ENCODE data around the gene FBXO34. TPM values are rescaled to one million over a fixed set of nuclear protein-coding genes. Genes with fewer than 3 reads are reported as not detected.

FBXO34 gene
- total RNA-seq, 2 donors from 2014 or later: 16.3 to 30.1 TPM

DNA sequence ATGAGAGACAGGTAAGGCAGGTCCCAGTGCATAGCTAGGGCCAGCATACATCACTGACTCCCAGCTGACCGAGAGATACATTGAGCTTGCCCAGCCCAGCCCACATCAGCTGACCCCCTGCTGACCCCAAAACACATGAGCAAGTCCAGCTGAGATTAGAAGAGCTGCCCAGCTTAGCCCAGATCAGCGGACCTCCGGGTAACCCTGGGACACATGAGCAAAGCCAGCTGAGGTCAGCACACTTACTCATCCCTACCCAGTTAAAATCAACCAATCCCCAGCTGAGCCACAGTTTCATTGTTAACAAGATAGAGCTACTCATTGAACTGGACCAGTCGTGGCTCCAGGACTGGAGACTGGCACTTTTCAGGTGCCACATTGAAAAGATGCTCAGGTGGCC is 21.8 kb upstream of the FBXO34 start:
- no peak overlapping the region for H3K4me3 Mint-ChIP-seq

DNA sequence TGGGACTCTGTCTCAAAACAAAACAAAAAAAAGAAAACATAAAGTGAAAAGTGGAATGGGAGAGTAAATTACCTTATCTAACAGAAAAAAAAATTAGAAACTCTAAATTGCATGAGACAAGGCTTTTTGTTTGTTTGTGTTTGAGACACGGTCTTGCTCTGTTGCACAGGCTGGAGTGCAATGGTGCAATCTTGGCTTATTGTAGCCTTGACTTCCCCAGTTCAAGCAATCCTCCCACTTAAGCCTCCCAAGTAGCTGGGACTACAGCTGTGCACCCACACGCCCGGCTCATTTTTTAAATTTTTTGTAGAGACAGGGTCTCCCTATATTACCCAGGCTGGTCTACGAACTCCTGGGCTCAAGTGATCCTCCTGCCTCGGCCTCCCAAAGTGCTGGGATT is 17.9 kb upstream of the FBXO34 start:
- H3K27ac Mint-ChIP-seq: no peak overlapping the region
- no peak for ATAC-seq (replicated peaks)
- no peak overlapping the region for H3K4me3 Mint-ChIP-seq
- H3K27me3 Mint-ChIP-seq: peaks cover 7% of the 10 kb centered on the region
- no peaks in the 10 kb centered on the region for H3K4me1 Mint-ChIP-seq
- H3K36me3 Mint-ChIP-seq (ENCODE audit: low read depth): no peaks in the 10 kb centered on the region
- no peaks in the 10 kb centered on the region for H3K9me3 Mint-ChIP-seq

More for the DNA sequence above, 21.8 kb upstream of the FBXO34 start:
- H3K36me3 Mint-ChIP-seq (ENCODE audit: low read depth): no peaks in the 10 kb centered on the region
- H3K9me3 Mint-ChIP-seq: no peaks in the 10 kb centered on the region
- no peaks in the 10 kb centered on the region for H3K4me1 Mint-ChIP-seq
- peaks cover 7% of the 10 kb centered on the region for H3K27me3 Mint-ChIP-seq
- ATAC-seq (replicated peaks): no peak
- H3K27ac Mint-ChIP-seq: no peak overlapping the region

DNA sequence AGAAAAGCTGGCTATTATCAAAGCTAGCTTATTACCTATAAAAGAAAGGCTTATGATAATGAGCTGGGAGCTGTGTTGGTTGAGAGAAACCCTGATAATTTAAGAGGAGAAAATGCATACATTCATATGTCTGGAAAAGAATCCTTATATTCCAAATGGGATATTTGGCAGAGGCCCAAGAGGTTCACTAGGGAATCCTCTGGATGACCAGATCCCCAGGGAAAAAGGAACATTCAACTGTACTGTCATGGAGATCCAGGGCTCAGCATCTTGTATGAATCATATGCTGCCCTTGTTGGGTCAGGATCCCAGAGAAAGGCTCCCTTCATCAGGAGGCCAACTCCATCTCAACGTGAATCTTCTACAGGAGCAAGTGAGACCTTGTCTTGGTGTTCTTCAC is 16.6 kb upstream of the FBXO34 start:
- Mint-ChIP-seq H3K27ac (no peak overlapping the region), H3K36me3 (ENCODE audit: low read depth) (no peaks in the 10 kb centered on the region), H3K27me3 (peaks cover 4% of the 10 kb centered on the region), H3K4me3 (no peak overlapping the region), H3K9me3 (no peaks in the 10 kb centered on the region), H3K4me1 (no peaks in the 10 kb centered on the region)
- ATAC-seq (replicated peaks): no peak

DNA sequence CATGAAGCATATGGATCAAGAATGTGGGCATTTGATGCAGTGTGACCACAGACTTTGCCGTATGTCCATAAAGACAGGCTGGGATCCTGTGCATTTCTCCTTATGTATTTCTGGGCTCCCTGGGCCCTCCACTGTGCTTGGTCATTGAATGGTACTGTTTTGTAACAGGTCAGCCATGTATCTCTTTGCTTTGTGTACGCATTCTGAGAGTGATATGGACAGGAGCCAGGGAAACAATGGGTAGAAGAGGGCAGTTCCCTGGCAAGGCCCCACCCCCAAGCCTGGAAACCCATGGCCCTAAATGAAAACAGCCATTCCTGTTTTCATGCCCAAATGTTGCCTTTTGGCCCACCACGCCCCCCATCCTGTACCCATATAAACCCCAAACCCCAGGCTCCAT is 15.2 kb upstream of the FBXO34 start:
- no peak for ATAC-seq (replicated peaks)
- Mint-ChIP-seq H3K9me3 (no peaks in the 10 kb centered on the region), H3K27me3 (no peaks in the 10 kb centered on the region), H3K27ac (no peak overlapping the region), H3K4me1 (no peaks in the 10 kb centered on the region), H3K4me3 (no peak overlapping the region), H3K36me3 (ENCODE audit: low read depth) (no peaks in the 10 kb centered on the region)

DNA sequence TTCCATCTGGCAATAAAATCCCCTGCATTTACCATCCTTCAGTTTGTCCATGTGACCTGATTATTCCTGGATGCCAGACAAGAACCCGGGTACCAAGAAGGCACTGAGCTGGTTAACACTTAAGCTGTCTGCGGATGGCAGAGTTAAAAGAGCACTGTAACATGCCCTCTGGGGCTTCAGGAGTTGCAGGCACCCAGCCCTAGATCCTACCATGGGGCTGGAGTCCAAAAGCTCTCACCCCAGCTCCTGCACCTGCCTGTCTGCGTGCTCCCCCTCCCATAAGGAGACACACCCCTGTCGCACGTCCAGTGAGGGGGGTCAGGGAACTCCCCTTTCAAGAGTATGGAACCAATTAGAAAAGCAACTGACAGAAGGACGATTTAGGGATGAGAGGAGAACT is 14.6 kb upstream of the FBXO34 start:
- no peak for ATAC-seq (replicated peaks)
- no peak overlapping the region for H3K27ac Mint-ChIP-seq
- no peaks in the 10 kb centered on the region for H3K4me1 Mint-ChIP-seq
- no peak overlapping the region for H3K4me3 Mint-ChIP-seq
- H3K9me3 Mint-ChIP-seq: no peaks in the 10 kb centered on the region
- H3K27me3 Mint-ChIP-seq: no peaks in the 10 kb centered on the region
- H3K36me3 Mint-ChIP-seq (ENCODE audit: low read depth): no peaks in the 10 kb centered on the region

- H3K9me3 Mint-ChIP-seq: no peaks in the 10 kb centered on the region
- H3K4me1 Mint-ChIP-seq: no peaks in the 10 kb centered on the region
- H3K27me3 Mint-ChIP-seq: no peaks in the 10 kb centered on the region
- H3K4me3 Mint-ChIP-seq: no peak overlapping the region
- ATAC-seq (replicated peaks): peak; percentile 56
- H3K36me3 Mint-ChIP-seq (ENCODE audit: low read depth): no peaks in the 10 kb centered on the region
- no peak overlapping the region for H3K27ac Mint-ChIP-seq
Observed at GRCh38 chr14:55265197-55265596, 6.0 kb upstream of the FBXO34 start.

DNA sequence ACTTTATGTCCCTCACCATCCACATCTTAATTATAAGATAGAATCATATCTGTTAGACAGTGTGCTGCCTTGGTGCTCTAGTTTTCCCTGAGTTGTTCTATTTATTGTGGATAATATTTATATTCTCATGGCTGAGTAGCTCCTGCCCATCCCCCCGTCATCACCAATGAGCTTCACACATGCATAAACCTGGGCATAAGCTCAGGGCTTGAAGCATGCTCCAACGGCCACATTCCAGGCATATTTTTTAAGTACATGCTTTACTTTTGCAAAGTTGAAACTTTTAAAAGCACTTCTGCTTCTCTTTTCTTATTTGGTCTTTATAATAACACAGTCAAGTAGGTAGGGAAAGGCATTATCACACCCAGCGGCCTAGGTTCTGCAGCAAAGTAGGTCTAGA is 3.4 kb upstream of the FBXO34 start:
- ATAC-seq (replicated peaks): no peak
- H3K4me3 Mint-ChIP-seq: no peak overlapping the region

GRCh38 chr14:55271572-55272298 is 514 bp downstream of the FBXO34 start:
- Mint-ChIP-seq H3K27me3 (no peaks in the 10 kb centered on the region), H3K9me3 (no peaks in the 10 kb centered on the region), H3K36me3 (ENCODE audit: low read depth) (no peaks in the 10 kb centered on the region), H3K4me3 (peak overlapping the region; percentile 89), H3K27ac (peak overlapping the region; percentile 90), H3K4me1 (peaks cover 21% of the 10 kb centered on the region)
- peak; percentile 29 for ATAC-seq (replicated peaks)

More for the DNA sequence above, 3.4 kb upstream of the FBXO34 start:
- Mint-ChIP-seq H3K27me3 (no peaks in the 10 kb centered on the region), H3K36me3 (ENCODE audit: low read depth) (no peaks in the 10 kb centered on the region), H3K9me3 (no peaks in the 10 kb centered on the region), H3K4me1 (peaks cover 12% of the 10 kb centered on the region), H3K27ac (no peak overlapping the region)

DNA sequence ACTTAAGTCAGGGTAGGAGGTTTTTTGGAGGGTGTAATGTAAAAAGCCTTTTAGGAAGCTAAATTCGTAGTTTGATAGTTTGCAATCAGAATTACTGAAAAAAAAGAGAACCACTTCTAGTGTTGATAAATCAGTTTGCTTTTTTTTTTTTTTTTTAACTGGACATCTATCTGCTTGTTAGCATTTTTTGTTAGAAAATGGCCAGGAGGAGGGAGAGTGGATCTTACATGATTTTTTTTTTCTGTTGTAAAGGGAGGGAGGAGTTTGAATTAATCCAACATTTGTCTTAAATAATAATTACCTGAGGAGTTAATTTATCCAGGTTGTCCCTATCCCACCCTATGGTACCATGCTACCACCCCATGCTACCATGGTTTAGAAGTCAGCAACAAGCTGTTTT is 1.2 kb downstream of the FBXO34 start:
- Mint-ChIP-seq H3K36me3 (ENCODE audit: low read depth) (no peaks in the 10 kb centered on the region), H3K4me1 (peaks cover 28% of the 10 kb centered on the region), H3K9me3 (no peaks in the 10 kb centered on the region), H3K27me3 (no peaks in the 10 kb centered on the region), H3K27ac (peak overlapping the region; percentile 83), H3K4me3 (peak overlapping the region; percentile 89)
- no peak for ATAC-seq (replicated peaks)

DNA sequence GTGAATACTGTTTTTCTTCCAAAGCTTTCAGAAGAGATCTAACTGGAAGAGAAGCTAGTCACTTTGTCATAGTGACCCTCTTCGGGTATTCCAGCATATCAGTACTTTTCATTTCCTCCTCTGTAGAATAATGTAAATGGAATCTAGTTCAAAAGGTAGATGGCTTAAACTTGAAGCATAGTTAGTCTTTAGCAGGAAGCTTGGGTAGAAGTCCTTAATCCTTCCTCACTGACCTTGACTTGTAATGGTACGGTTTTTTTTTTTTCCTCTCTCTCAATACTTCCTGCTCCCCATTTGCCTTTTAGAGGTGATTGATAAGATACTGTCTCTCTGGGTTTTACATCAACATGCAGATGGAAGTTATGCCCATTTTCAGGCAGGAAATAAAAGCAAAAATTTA is 1.7 kb downstream of the FBXO34 start:
- peak overlapping the region; percentile 89 for H3K4me3 Mint-ChIP-seq
- ATAC-seq (replicated peaks): no peak
- no peaks in the 10 kb centered on the region for H3K27me3 Mint-ChIP-seq
- H3K9me3 Mint-ChIP-seq: no peaks in the 10 kb centered on the region
- H3K27ac Mint-ChIP-seq: peak overlapping the region; percentile 83
- H3K36me3 Mint-ChIP-seq (ENCODE audit: low read depth): no peaks in the 10 kb centered on the region
- H3K4me1 Mint-ChIP-seq: peaks cover 33% of the 10 kb centered on the region

- H3K4me1 Mint-ChIP-seq: peaks cover 36% of the 10 kb centered on the region
- peak overlapping the region; percentile 89 for H3K4me3 Mint-ChIP-seq
- H3K27me3 Mint-ChIP-seq: no peaks in the 10 kb centered on the region
- no peak overlapping the region for H3K27ac Mint-ChIP-seq
- H3K36me3 Mint-ChIP-seq (ENCODE audit: low read depth): no peaks in the 10 kb centered on the region
- H3K9me3 Mint-ChIP-seq: no peaks in the 10 kb centered on the region
- no peak for ATAC-seq (replicated peaks)
Observed at GRCh38 chr14:55274146-55274545, 2.9 kb downstream of the FBXO34 start.

DNA sequence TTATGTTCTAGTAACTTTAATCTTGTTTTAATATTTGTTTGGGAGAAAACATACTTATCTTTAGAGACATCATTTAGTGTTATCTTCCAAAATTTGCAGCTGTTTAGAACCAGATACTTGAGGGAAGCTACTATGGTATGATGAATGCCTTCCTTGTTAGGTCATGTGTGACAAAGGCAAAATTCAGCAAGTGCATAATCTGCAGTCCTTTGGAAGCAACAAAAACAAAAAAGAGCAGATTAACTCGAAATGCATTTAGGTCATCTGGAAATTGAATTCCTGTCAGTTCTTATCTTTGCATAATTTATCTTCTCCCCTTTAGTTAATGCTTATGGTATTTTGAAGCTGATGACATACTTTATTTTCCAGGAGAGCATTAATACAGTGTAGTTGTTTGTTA is 3.5 kb downstream of the FBXO34 start:
- Mint-ChIP-seq H3K4me3 (no peak overlapping the region), H3K27me3 (no peaks in the 10 kb centered on the region), H3K4me1 (peaks cover 40% of the 10 kb centered on the region), H3K27ac (no peak overlapping the region), H3K36me3 (ENCODE audit: low read depth) (no peaks in the 10 kb centered on the region), H3K9me3 (no peaks in the 10 kb centered on the region)
- no peak for ATAC-seq (replicated peaks)

DNA sequence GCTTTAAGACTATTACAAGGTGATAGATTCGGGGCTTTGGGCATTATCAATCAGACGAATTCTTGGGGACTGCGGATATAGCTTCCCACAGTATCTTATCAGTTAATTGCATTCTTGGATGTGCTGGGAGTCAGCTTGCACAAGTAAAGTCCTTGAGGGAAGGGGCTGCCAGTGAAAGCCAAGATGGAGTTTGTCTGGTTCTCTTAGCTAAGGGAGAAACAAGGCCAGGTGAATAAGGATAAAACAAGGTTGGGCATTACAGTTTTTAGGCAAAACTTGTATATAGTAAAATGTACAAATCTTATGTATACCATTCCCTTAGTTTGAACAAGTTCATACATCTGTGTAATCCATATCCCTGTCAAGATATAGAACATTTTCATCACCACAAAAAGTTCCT is 5.5 kb downstream of the FBXO34 start:
- H3K27me3 Mint-ChIP-seq: no peaks in the 10 kb centered on the region
- H3K27ac Mint-ChIP-seq: no peak overlapping the region
- no peak for ATAC-seq (replicated peaks)
- no peaks in the 10 kb centered on the region for H3K36me3 Mint-ChIP-seq (ENCODE audit: low read depth)
- H3K4me3 Mint-ChIP-seq: no peak overlapping the region
- peaks cover 40% of the 10 kb centered on the region for H3K4me1 Mint-ChIP-seq
- H3K9me3 Mint-ChIP-seq: no peaks in the 10 kb centered on the region

DNA sequence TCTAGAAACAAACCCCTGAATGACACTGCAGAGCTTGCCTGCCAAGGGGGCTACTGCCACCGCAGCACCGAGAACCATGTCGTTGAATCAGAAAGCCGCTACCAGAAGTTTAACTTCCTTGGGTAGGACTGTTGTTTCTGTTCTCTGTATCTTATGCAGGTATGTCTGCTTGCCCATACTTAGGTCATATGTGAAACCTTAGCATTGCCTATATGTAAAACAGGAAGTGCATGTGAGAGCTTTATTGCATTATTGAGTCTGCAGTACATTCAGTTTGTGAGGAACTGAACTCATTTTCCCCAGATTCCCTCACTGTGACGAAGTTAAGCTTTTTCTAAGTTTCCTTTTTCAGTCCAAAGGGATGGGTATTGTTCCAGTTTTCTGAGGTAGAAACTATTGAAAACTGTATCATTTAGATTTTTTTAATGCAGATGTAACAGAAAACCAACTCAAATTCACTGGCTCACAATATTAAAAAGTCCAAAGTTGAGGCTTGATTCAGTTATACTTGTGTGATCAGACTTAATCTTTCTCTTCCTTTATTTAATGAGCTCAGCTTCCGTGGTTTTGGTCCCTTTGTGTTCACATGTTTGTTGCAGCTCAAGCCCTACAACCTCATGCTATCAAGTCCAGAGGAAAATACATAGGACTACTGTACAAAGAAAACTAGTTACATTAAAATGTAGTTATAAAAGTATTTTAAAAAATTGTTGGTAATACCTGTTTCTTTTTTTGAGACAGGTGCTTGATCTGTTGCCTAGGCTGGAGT is 6.9 kb downstream of the FBXO34 start:
- Mint-ChIP-seq H3K27me3 (no peaks in the 10 kb centered on the region), H3K36me3 (ENCODE audit: low read depth) (peaks cover 7% of the 10 kb centered on the region), H3K4me3 (peak overlapping the region; percentile 35), H3K4me1 (peaks cover 29% of the 10 kb centered on the region), H3K9me3 (no peaks in the 10 kb centered on the region), H3K27ac (no peak overlapping the region)
- peak; percentile 64 for ATAC-seq (replicated peaks)

GRCh38 chr14:55279384-55279783 is 8.2 kb downstream of the FBXO34 start:
- Mint-ChIP-seq H3K27me3 (no peaks in the 10 kb centered on the region), H3K9me3 (no peaks in the 10 kb centered on the region), H3K4me3 (no peak overlapping the region), H3K27ac (no peak overlapping the region), H3K4me1 (peaks cover 27% of the 10 kb centered on the region), H3K36me3 (ENCODE audit: low read depth) (peaks cover 7% of the 10 kb centered on the region)
- no peak for ATAC-seq (replicated peaks)
